HEK293T (cell line): ENCODE data around the gene SPOPL.

ENCODE experiments used
- ARNT ChIP-seq: fragments of 450-650 bp; IDR thresholded peaks from 2 replicates; pipeline ENCODE4 v1.6.1; 2017; ENCODE audit warnings: mild to moderate bottlenecking
- BHLHE40 ChIP-seq: fragments of 450-650 bp; IDR thresholded peaks from 2 replicates; pipeline ENCODE4 v1.6.1; 2016; ENCODE audit warnings: mild to moderate bottlenecking, moderate library complexity, borderline replicate concordance
- CTBP1 ChIP-seq: fragments of 450-650 bp; IDR thresholded peaks from 2 replicates; pipeline ENCODE4 v1.6.1; 2016; ENCODE audit warnings: borderline replicate concordance
- FOXA1 ChIP-seq: fragments of 450-650 bp; IDR thresholded peaks from 2 replicates; pipeline ENCODE4 v1.6.1; 2016; ENCODE audit warnings: mild to moderate bottlenecking
- FOXK2 ChIP-seq: fragments of 450-650 bp; IDR thresholded peaks from 2 replicates; pipeline ENCODE4 v1.6.1; 2016; ENCODE audit warnings: mild to moderate bottlenecking
- FOXM1 ChIP-seq: fragments of 450-650 bp; IDR thresholded peaks from 2 replicates; pipeline ENCODE4 v1.6.1; 2017; ENCODE audit warnings: mild to moderate bottlenecking, borderline replicate concordance
- LEF1 ChIP-seq: fragments of 450-650 bp; IDR thresholded peaks from 2 replicates; pipeline ENCODE4 v1.6.1; 2017; ENCODE audit warnings: mild to moderate bottlenecking, borderline replicate concordance
- NFRKB ChIP-seq: fragments of 450-650 bp; IDR thresholded peaks from 2 replicates; pipeline ENCODE4 v1.6.1; 2016; ENCODE audit warnings: mild to moderate bottlenecking, moderate library complexity
- SP1 ChIP-seq: fragments of 450-650 bp; IDR thresholded peaks from 2 replicates; pipeline ENCODE4 v1.6.1; 2017
- SUZ12 ChIP-seq: fragments of 450-650 bp; IDR thresholded peaks from 2 replicates; pipeline ENCODE4 v1.6.1; 2016; ENCODE audit warnings: mild to moderate bottlenecking
- TARDBP ChIP-seq: fragments of 450-650 bp; IDR thresholded peaks from 2 replicates; pipeline ENCODE4 v1.6.1; 2016
- ZNF384 ChIP-seq: fragments of 450-650 bp; IDR thresholded peaks from 2 replicates; pipeline ENCODE4 v1.6.1; 2016
- TF ChIP-seq, protein P1 (sequence below): fragments of 450-650 bp; IDR thresholded peaks from 2 replicates; pipeline ENCODE4 v1.6.1; 2016

DNA sequence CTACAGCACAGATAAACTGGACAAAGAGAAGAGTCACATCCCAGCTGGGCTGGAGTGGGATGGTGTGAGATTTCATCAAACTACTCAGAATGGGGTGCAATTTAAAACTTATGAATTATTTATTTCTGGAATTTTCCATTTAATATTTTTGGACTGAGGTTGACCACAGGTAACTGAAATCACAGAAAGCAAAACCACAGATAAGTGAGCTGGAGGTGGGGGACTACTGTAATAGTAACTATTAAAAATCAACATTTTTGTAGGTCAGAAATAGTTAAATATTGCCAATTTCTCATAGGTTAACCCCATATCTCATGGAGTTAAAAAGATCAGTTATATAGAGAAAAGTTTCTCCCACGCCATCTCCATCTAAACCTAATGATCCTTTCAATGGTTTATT, 88.1 kb downstream of the SPOPL start:
- TF ChIP-seq SP1 = no peak
- TF ChIP-seq ARNT = no peak
- TF ChIP-seq CTBP1 = no peak
- no peak for TF ChIP-seq TARDBP
- TF ChIP-seq SUZ12 = no peak
- TF ChIP-seq FOXM1 = no peak
- no peak for TF ChIP-seq NFRKB
- TF ChIP-seq FOXK2 = no peak
- TF ChIP-seq BHLHE40 = no peak
- no peak for TF ChIP-seq LEF1
- TF ChIP-seq, protein P1, sequence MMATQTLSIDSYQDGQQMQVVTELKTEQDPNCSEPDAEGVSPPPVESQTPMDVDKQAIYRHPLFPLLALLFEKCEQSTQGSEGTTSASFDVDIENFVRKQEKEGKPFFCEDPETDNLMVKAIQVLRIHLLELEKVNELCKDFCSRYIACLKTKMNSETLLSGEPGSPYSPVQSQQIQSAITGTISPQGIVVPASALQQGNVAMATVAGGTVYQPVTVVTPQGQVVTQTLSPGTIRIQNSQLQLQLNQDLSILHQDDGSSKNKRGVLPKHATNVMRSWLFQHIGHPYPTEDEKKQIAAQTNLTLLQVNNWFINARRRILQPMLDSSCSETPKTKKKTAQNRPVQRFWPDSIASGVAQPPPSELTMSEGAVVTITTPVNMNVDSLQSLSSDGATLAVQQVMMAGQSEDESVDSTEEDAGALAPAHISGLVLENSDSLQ = no peak
- no peak for TF ChIP-seq FOXA1
- no peak for TF ChIP-seq ZNF384
